ENCODE results near the gene CBX2.

Gene CBX2

GRCh38 chr17:79826841-79827578, 49.1 kb downstream of the CBX2 start:
- no peaks in the 10 kb centered on the region for H3K79me2 ChIP-seq (ENCODE audit: insufficient read depth, low read length)
- H3K4me2 ChIP-seq (ENCODE audit: low read length): no peak overlapping the region
- no peaks in the 10 kb centered on the region for H3K36me3 ChIP-seq (ENCODE audit: insufficient read depth, low read length)
- no peak overlapping the region for H3K4me3 ChIP-seq (ENCODE audit: low read depth, low read length, poor library complexity, severe bottlenecking)
- no peak overlapping the region for H3K9ac ChIP-seq (ENCODE audit: low read length)
- peaks cover 5% of the 10 kb centered on the region; the same call in 1 of the 2 replicates for H3K27me3 ChIP-seq (ENCODE audit: insufficient read depth, low read length)
- H3F3A ChIP-seq (ENCODE audit: insufficient read depth, low read length): no peaks in the 10 kb centered on the region
- no peaks in the 10 kb centered on the region for H3K4me1 ChIP-seq (ENCODE audit: insufficient read depth, low read length, severe bottlenecking)
- no peak overlapping the region for H2AFZ ChIP-seq (ENCODE audit: low read length)
- no peaks in the 10 kb centered on the region for H3K9me3 ChIP-seq (ENCODE audit: low read length)
- no peak for TF ChIP-seq EZH2 (IDR thresholded peaks at IDR 0.05; ENCODE audit: borderline replicate concordance, low read length)
- H3K27ac ChIP-seq (ENCODE audit: low read depth, low read length, poor library complexity, severe bottlenecking): no peak overlapping the region
- H3K9me2 ChIP-seq (ENCODE audit: low read depth, low read length): no peaks in the 10 kb centered on the region
- no peaks in the 10 kb centered on the region for H4K20me1 ChIP-seq (ENCODE audit: insufficient read depth, low read length)

DNA sequence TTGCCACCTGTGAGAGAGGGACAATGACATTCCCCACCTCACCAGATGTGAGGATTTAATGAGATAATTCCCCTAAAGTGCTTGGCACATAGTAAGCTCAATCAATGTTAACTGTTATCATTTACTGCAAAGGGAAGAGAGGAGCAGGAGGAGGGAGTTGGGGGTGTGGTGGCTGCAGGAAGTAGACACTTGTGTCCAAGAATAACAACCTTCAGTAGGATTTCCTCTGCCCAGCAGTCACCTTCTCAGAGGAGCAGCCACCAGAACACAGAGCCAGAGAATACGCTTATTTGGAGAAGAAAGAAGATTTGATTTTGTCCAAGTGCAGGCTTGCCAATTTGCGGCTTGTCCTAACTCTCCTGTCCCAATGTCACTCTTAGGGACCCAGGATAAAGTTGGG, 51.1 kb downstream of the CBX2 start:
- peaks cover 15% of the 10 kb centered on the region for H3K36me3 ChIP-seq (ENCODE audit: insufficient read depth, low read length)
- no peak overlapping the region for H3K9ac ChIP-seq (ENCODE audit: low read length)
- H3F3A ChIP-seq (ENCODE audit: insufficient read depth, low read length): no peaks in the 10 kb centered on the region
- no peak overlapping the region for H2AFZ ChIP-seq (ENCODE audit: low read length)
- H3K4me2 ChIP-seq (ENCODE audit: low read length): no peak overlapping the region
- TF ChIP-seq EZH2 (IDR thresholded peaks at IDR 0.05; ENCODE audit: borderline replicate concordance, low read length) (no peak), CTCF (IDR thresholded peaks at IDR 0.05; ENCODE audit: low read length) (no peak)
- H3K9me3 ChIP-seq (ENCODE audit: low read length): no peaks in the 10 kb centered on the region
- no peaks in the 10 kb centered on the region for H3K9me2 ChIP-seq (ENCODE audit: low read depth, low read length)
- H4K20me1 ChIP-seq (ENCODE audit: insufficient read depth, low read length): no peaks in the 10 kb centered on the region
- H3K4me3 ChIP-seq (ENCODE audit: low read depth, low read length, poor library complexity, severe bottlenecking): no peak overlapping the region
- no peak overlapping the region for H3K27ac ChIP-seq (ENCODE audit: low read depth, low read length, poor library complexity, severe bottlenecking)
- peaks cover 5% of the 10 kb centered on the region; the same call in 1 of the 2 replicates for H3K27me3 ChIP-seq (ENCODE audit: insufficient read depth, low read length)
- no peaks in the 10 kb centered on the region for H3K79me2 ChIP-seq (ENCODE audit: insufficient read depth, low read length)
- no peaks in the 10 kb centered on the region for H3K4me1 ChIP-seq (ENCODE audit: insufficient read depth, low read length, severe bottlenecking)

DNA sequence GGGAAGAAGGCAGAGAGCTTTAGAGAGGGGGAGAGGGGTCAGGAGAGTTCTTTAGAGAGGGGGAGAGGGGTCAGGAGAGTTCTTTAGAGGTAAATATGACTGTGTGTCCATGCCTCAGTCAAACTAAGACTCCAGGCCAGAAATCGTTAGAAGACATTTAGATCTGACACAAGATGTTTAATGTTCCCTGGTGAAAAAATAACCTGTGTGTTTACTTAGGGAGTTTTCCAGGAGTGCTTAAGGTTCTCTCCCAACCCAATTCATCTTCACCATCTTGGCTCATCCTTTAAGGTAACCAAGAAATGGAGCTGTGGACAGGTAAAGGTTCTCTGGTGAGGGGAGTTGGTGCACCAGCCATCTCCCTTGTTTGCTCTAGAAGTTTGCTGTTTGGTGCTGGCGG, 51.5 kb downstream of the CBX2 start:
- Histone ChIP-seq H3K36me3 (ENCODE audit: insufficient read depth, low read length) (peaks cover 19% of the 10 kb centered on the region), H3K9ac (ENCODE audit: low read length) (no peak overlapping the region), H3K9me3 (ENCODE audit: low read length) (no peaks in the 10 kb centered on the region), H3F3A (ENCODE audit: insufficient read depth, low read length) (no peaks in the 10 kb centered on the region), H3K4me1 (ENCODE audit: insufficient read depth, low read length, severe bottlenecking) (no peaks in the 10 kb centered on the region), H3K27ac (ENCODE audit: low read depth, low read length, poor library complexity, severe bottlenecking) (no peak overlapping the region), H3K4me2 (ENCODE audit: low read length) (no peak overlapping the region), H3K27me3 (ENCODE audit: insufficient read depth, low read length) (peaks cover 5% of the 10 kb centered on the region; the same call in 1 of the 2 replicates), H3K9me2 (ENCODE audit: low read depth, low read length) (no peaks in the 10 kb centered on the region), H3K79me2 (ENCODE audit: insufficient read depth, low read length) (no peaks in the 10 kb centered on the region), H4K20me1 (ENCODE audit: insufficient read depth, low read length) (no peaks in the 10 kb centered on the region), H3K4me3 (ENCODE audit: low read depth, low read length, poor library complexity, severe bottlenecking) (no peak overlapping the region), H2AFZ (ENCODE audit: low read length) (no peak overlapping the region)
- no peak for TF ChIP-seq CTCF (IDR thresholded peaks at IDR 0.05; ENCODE audit: low read length)
- no peak for TF ChIP-seq EZH2 (IDR thresholded peaks at IDR 0.05; ENCODE audit: borderline replicate concordance, low read length)

- H3F3A ChIP-seq (ENCODE audit: insufficient read depth, low read length): no peaks in the 10 kb centered on the region
- no peaks in the 10 kb centered on the region for H3K4me1 ChIP-seq (ENCODE audit: insufficient read depth, low read length, severe bottlenecking)
- H3K4me2 ChIP-seq (ENCODE audit: low read length): no peak overlapping the region
- no peaks in the 10 kb centered on the region for H4K20me1 ChIP-seq (ENCODE audit: insufficient read depth, low read length)
- H3K27ac ChIP-seq (ENCODE audit: low read depth, low read length, poor library complexity, severe bottlenecking): no peak overlapping the region
- H3K9ac ChIP-seq (ENCODE audit: low read length): no peak overlapping the region
- H3K9me2 ChIP-seq (ENCODE audit: low read depth, low read length): no peaks in the 10 kb centered on the region
- H3K36me3 ChIP-seq (ENCODE audit: insufficient read depth, low read length): peaks cover 28% of the 10 kb centered on the region
- no peaks in the 10 kb centered on the region for H3K27me3 ChIP-seq (ENCODE audit: insufficient read depth, low read length)
- no peaks in the 10 kb centered on the region for H3K79me2 ChIP-seq (ENCODE audit: insufficient read depth, low read length)
- no peak overlapping the region for H2AFZ ChIP-seq (ENCODE audit: low read length)
- no peaks in the 10 kb centered on the region for H3K9me3 ChIP-seq (ENCODE audit: low read length)
- H3K4me3 ChIP-seq (ENCODE audit: low read depth, low read length, poor library complexity, severe bottlenecking): no peak overlapping the region
- TF ChIP-seq CTCF (IDR thresholded peaks at IDR 0.05; ENCODE audit: low read length) (no peak), EZH2 (IDR thresholded peaks at IDR 0.05; ENCODE audit: borderline replicate concordance, low read length) (no peak)
Measured at GRCh38 chr17:79830303-79830702, 52.4 kb downstream of the CBX2 start.
